Hepatocyte (in vitro differentiated cells): Measurements from ENCODE around the gene LCE2D. TPM values are rescaled to one million over a fixed set of nuclear protein-coding genes. Genes with fewer than 3 reads are reported as not detected.
"Not testable (repeated sequence)": the region's sequence is repeated elsewhere in the genome, so short reads cannot be mapped to it uniquely, and the experiment has no call there.

ENCODE experiments used
- DNase-seq: peaks from one replicate; pipeline ENCODE4 v3.0.0-alpha.2; 2016; ENCODE audit warnings: low spot score
- H2AFZ ChIP-seq: fragments of 200-600 bp; sonication (generic); 2 replicates; pipeline ENCODE4 v1.6.0; 2016; ENCODE audit warnings: antibody characterized with exemption, mild to moderate bottlenecking
- H3K27ac ChIP-seq: fragments of 200-600 bp; sonication (generic); 2 replicates; pipeline ENCODE4 v1.5.1; 2016; ENCODE audit warnings: mild to moderate bottlenecking
- H3K27me3 ChIP-seq: fragments of 200-600 bp; sonication (generic); 2 replicates; pipeline ENCODE4 v1.6.1; 2016
- H3K36me3 ChIP-seq: fragments of 200-600 bp; sonication (generic); replicated peaks from 2 replicates; pipeline ENCODE4 v1.5.1; 2016; ENCODE audit warnings: low read depth; ENCODE audit not compliant: insufficient read depth
- H3K4me1 ChIP-seq: fragments of 200-600 bp; sonication (generic); 2 replicates; pipeline ENCODE4 v1.5.1; 2016; ENCODE audit warnings: mild to moderate bottlenecking, moderate library complexity; ENCODE audit not compliant: insufficient read depth
- H3K4me2 ChIP-seq: fragments of 200-600 bp; sonication (generic); 2 replicates; pipeline ENCODE4 v1.6.0; 2016
- H3K4me3 ChIP-seq: fragments of 200-600 bp; sonication (generic); 2 replicates; pipeline ENCODE4 v1.5.1; 2016; ENCODE audit warnings: mild to moderate bottlenecking
- H3K79me2 ChIP-seq: fragments of 200-600 bp; sonication (generic); 2 replicates; pipeline ENCODE4 v1.6.0; 2017; ENCODE audit warnings: mild to moderate bottlenecking
- H3K9me2 ChIP-seq: fragments of 200-600 bp; sonication (generic); replicated peaks from 2 replicates; pipeline ENCODE4 v1.6.0; 2017; ENCODE audit warnings: mild to moderate bottlenecking; ENCODE audit not compliant: insufficient read depth
- H3K9me3 ChIP-seq: fragments of 200-600 bp; sonication (generic); 2 replicates; pipeline ENCODE4 v1.5.1; 2016; ENCODE audit warnings: low read depth, mild to moderate bottlenecking
- H4K20me1 ChIP-seq: fragments of 200-600 bp; sonication (generic); 2 replicates; pipeline ENCODE4 v1.6.0; 2016; ENCODE audit warnings: mild to moderate bottlenecking; ENCODE audit not compliant: insufficient read depth, poor library complexity, severe bottlenecking
- CTCF ChIP-seq: fragments of 200-600 bp; sonication (generic); IDR thresholded peaks from 2 replicates; pipeline ENCODE4 v1.5.1; 2016; ENCODE audit warnings: antibody characterized with exemption, mild to moderate bottlenecking; ENCODE audit not compliant: poor library complexity
- EZH2 ChIP-seq: fragments of 200-600 bp; sonication (generic); IDR thresholded peaks from 2 replicates; pipeline ENCODE4 v1.6.1; 2016; ENCODE audit warnings: antibody characterized with exemption, mild to moderate bottlenecking, borderline replicate concordance
- EZH2phosphoT487 ChIP-seq: fragments of 200-600 bp; sonication (generic); IDR thresholded peaks from one replicate; pipeline ENCODE4 v1.6.1; 2018; ENCODE audit warnings: antibody characterized with exemption, mild to moderate bottlenecking, low read depth, moderate library complexity; ENCODE audit not compliant: unreplicated experiment, severe bottlenecking
- WGBS: methylation state at CpG from one replicate; pipeline ENCODE4 v1.1.6; 2016; ENCODE audit warnings: low lambda C conversion rate; ENCODE audit errors: missing lambda C conversion rate; 5-methylcytosine and 5-hydroxymethylcytosine counted together
- polyA plus RNA-seq: library from polyadenylated mRNA; unstranded; fragments of >200 nt; fragmentation: Nextera tagmentation; extraction: Ambion mirVana; gene quantifications from 2 replicates; pipeline ENCODE4 v1.2.1, GENCODE V29; 2016
- total RNA-seq: library from RNA; depleted of rRNA; stranded (reverse); fragments of >200 nt; gene quantifications from 2 replicates; pipeline ENCODE4 v1.2.3, GENCODE V29; 2014

The LCE2D gene
- total and polyA plus RNA-seq, 2 experiments from 2014 or later: not detected

- Histone ChIP-seq H3K4me1 (no peaks in the 10 kb centered on the region), H3K4me3 (no peak overlapping the region), H4K20me1 (no peaks in the 10 kb centered on the region), H3K4me2 (no peak overlapping the region), H3K79me2 (no peaks in the 10 kb centered on the region), H3K9me2 (no peaks in the 10 kb centered on the region), H3K27ac (no peak overlapping the region), H3K27me3 (no peaks in the 10 kb centered on the region), H2AFZ (no peak overlapping the region), H3K36me3 (no peaks in the 10 kb centered on the region), H3K9me3 (no peaks in the 10 kb centered on the region)
- DNase-seq: no peak
- WGBS: 56% methylated on average over 3 of the region's 3 CpGs
- no peak for TF ChIP-seq CTCF
- TF ChIP-seq EZH2phosphoT487: no peak
- TF ChIP-seq EZH2: no peak
Observed at GRCh38 chr1:152658649-152659048, 4.5 kb upstream of the LCE2D start.

- H3K4me2 ChIP-seq, DNase-seq, H3K4me3 ChIP-seq, H3K9me2 ChIP-seq, H4K20me1 ChIP-seq, H3K36me3 ChIP-seq, H3K79me2 ChIP-seq, H3K9me3 ChIP-seq, H2AFZ ChIP-seq, H3K4me1 ChIP-seq, H3K27ac ChIP-seq, H3K27me3 ChIP-seq: not testable (repeated sequence)
- WGBS: 92% methylated on average over 1 of the region's 1 CpG
Observed at GRCh38 chr1:152666171-152666570, 3.0 kb downstream of the LCE2D start.

GRCh38 chr1:152667648-152668047 is 4.5 kb downstream of the LCE2D start:
- Histone ChIP-seq H3K9me3 (no peaks in the 10 kb centered on the region), H3K4me1 (no peaks in the 10 kb centered on the region), H3K27ac (no peak overlapping the region), H3K36me3 (no peaks in the 10 kb centered on the region), H4K20me1 (no peaks in the 10 kb centered on the region), H3K4me3 (no peak overlapping the region), H3K4me2 (no peak overlapping the region), H3K9me2 (no peaks in the 10 kb centered on the region), H3K79me2 (no peaks in the 10 kb centered on the region), H3K27me3 (no peaks in the 10 kb centered on the region), H2AFZ (no peak overlapping the region)
- DNase-seq: no peak
- TF ChIP-seq EZH2phosphoT487 (no peak), CTCF (no peak), EZH2 (no peak)
- 84% methylated on average over 5 of the region's 5 CpGs for WGBS

- H3K36me3 ChIP-seq: no peaks in the 10 kb centered on the region
- no peaks in the 10 kb centered on the region for H3K27me3 ChIP-seq
- H4K20me1 ChIP-seq: no peaks in the 10 kb centered on the region
- no peaks in the 10 kb centered on the region for H3K9me3 ChIP-seq
- TF ChIP-seq EZH2phosphoT487: no peak
- no peak for TF ChIP-seq EZH2
- TF ChIP-seq CTCF: no peak
- no peaks in the 10 kb centered on the region for H3K9me2 ChIP-seq
- WGBS: 19% methylated on average over 2 of the region's 2 CpGs
- H3K4me3 ChIP-seq: no peak overlapping the region
- no peaks in the 10 kb centered on the region for H3K79me2 ChIP-seq
- H2AFZ ChIP-seq: no peak overlapping the region
- no peak for DNase-seq
- no peak overlapping the region for H3K27ac ChIP-seq
- no peaks in the 10 kb centered on the region for H3K4me1 ChIP-seq
- no peak overlapping the region for H3K4me2 ChIP-seq
Observed at GRCh38 chr1:152673016-152673415, 9.8 kb downstream of the LCE2D start.

- H3K36me3 ChIP-seq, H3K27me3 ChIP-seq, H2AFZ ChIP-seq, H3K27ac ChIP-seq, H3K79me2 ChIP-seq, H4K20me1 ChIP-seq, H3K4me1 ChIP-seq, DNase-seq, H3K4me3 ChIP-seq, H3K9me2 ChIP-seq, H3K9me3 ChIP-seq, H3K4me2 ChIP-seq: not testable (repeated sequence)
- 53% methylated on average over 3 of the region's 3 CpGs for WGBS
Observed at GRCh38 chr1:152674983-152675382, 11.8 kb downstream of the LCE2D start, which contains the start of gene LCE2C. TSS of gene LCE2C (plus strand) at chr1:152675279. CDS start at chr1:152676016, 737 bp downstream.
